Transverse colon (tissue), 4 donors: ENCODE data around the gene ZNF687.

Experiments used
- EP300 ChIP-seq: sonication (generic); formaldehyde crosslinking; IDR thresholded peaks from one replicate; pipeline ENCODE4 v1.6.1; 2017; ENCODE audit warnings: antibody characterized with exemption, low read depth
- POLR2A ChIP-seq: fragments of 450-650 bp; IDR thresholded peaks from one replicate; pipeline ENCODE4 v1.6.1; 2016; ENCODE audit warnings: antibody characterized with exemption, mild to moderate bottlenecking, moderate library complexity
- POLR2AphosphoS5 ChIP-seq, 3 donors: sonication (generic); formaldehyde crosslinking; IDR thresholded peaks; one replicate each; pipeline ENCODE4 v1.6.1; 2016; ENCODE audit warnings: antibody characterized with exemption in 3 of 3
- TF ChIP-seq, protein P1 (sequence below), 5 experiments: fragments of 200-600 bp in 3 of 5; fragments of 450-650 bp in 2 of 5; sonication (generic) in 3 of 5; IDR thresholded peaks; 1 replicate in 2 of 5; 2 replicates in 3 of 5; pipeline ENCODE4 v1.5.1; 2016 to 2017; ENCODE audit warnings: antibody characterized with exemption in 5 of 5, inconsistent platforms in 3 of 5, mild to moderate bottlenecking in 2 of 5, moderate library complexity in 1 of 5

DNA sequence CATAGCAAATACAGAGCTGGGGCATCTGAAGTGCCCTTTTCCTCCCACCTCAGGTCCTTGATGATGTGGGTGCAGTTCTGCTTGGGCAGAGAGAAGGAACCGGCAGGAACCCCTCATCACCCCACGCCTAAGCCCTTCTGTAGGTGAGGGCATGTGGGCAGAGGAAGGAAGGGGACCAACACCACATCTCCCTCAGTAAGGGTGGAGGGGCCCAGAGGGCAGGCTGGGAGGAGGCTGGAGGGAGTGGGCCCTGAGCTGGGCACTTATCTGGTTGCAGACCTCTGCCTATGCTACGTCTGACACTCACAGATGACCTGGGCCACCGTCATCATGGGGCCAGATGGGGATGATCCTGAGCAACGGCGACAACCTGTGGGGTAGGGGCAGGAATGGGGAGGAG lies 11.0 kb downstream of the ZNF687 start:
- TF ChIP-seq POLR2A (no peak), POLR2AphosphoS5 (IDR thresholded peaks at IDR 0.05) (no peak), EP300 (no peak)
- TF ChIP-seq, protein P1, sequence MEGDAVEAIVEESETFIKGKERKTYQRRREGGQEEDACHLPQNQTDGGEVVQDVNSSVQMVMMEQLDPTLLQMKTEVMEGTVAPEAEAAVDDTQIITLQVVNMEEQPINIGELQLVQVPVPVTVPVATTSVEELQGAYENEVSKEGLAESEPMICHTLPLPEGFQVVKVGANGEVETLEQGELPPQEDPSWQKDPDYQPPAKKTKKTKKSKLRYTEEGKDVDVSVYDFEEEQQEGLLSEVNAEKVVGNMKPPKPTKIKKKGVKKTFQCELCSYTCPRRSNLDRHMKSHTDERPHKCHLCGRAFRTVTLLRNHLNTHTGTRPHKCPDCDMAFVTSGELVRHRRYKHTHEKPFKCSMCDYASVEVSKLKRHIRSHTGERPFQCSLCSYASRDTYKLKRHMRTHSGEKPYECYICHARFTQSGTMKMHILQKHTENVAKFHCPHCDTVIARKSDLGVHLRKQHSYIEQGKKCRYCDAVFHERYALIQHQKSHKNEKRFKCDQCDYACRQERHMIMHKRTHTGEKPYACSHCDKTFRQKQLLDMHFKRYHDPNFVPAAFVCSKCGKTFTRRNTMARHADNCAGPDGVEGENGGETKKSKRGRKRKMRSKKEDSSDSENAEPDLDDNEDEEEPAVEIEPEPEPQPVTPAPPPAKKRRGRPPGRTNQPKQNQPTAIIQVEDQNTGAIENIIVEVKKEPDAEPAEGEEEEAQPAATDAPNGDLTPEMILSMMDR (IDR thresholded peaks at IDR 0.05) = no peak
